SK-N-SH treated with all-trans-retinoic acid at 6 μM for 48 hours (cell line): Measurements from ENCODE around the gene DOHH.

Experiments
- BACH2 ChIP-seq: fragments of 250-450 bp; sonication (Bioruptor Pico); IDR thresholded peaks from 2 replicates; pipeline ENCODE4 v1.9.0; 2021; ENCODE audit warnings: mild to moderate bottlenecking, borderline replicate concordance
- POU6F1 ChIP-seq: fragments of 250-450 bp; sonication (Bioruptor Pico); IDR thresholded peaks from 2 replicates; pipeline ENCODE4 v1.8.0; 2021; ENCODE audit warnings: low read depth, mild to moderate bottlenecking, moderate library complexity, borderline replicate concordance
- RARB ChIP-seq: fragments of 250-450 bp; sonication (Bioruptor Pico); IDR thresholded peaks from 2 replicates; pipeline ENCODE4 v1.8.0; 2021; ENCODE audit warnings: mild to moderate bottlenecking, moderate library complexity
- TCF4 ChIP-seq: fragments of 250-450 bp; sonication (Bioruptor Pico); IDR thresholded peaks from 2 replicates; pipeline ENCODE4 v1.8.0; 2021; ENCODE audit warnings: mild to moderate bottlenecking, moderate library complexity, borderline replicate concordance

- TF ChIP-seq POU6F1 (CRISPR knock-in tag) (no peak), TCF4 (no peak), BACH2 (no peak), RARB (no peak)
Observed at GRCh38 chr19:3482507-3483225, 17.8 kb downstream of the DOHH start.
